ENCODE measurements around the gene TRPC3.

GRCh38 chr4:121930304-121930703 is 21.6 kb downstream of the TRPC3 start:
- no peak for TF ChIP-seq CTCF (IDR thresholded peaks at IDR 0.05)
- TF ChIP-seq ZFX (IDR thresholded peaks at IDR 0.05; ENCODE audit: borderline replicate concordance), result no peak
